ENCODE measurements around the gene CMKLR1.

The CMKLR1 gene

DNA sequence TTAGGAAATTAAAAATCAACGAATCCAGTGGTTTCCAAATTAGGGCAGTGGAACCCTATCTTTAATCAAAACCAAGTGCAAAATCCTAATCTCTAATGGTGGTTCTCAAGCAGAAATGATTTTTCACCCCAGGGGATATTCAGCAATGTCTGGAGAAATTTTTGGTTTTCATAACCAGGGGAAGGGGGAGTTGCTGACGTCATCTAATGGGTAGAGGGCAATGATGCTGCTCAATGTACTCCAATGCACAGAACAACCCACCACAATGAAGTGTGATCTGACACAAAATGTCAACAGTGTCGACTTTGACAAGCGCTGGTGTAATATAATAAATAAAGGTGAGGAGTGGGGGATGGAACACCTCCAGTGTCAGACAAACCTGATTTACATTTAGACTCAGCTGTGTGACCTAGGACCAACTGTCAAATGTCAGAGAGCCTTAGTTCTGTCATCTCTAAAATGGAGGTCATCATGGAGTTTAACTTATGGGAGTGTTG lies 81.5 kb downstream of the CMKLR1 start:
- no peak for DNase-seq

DNA sequence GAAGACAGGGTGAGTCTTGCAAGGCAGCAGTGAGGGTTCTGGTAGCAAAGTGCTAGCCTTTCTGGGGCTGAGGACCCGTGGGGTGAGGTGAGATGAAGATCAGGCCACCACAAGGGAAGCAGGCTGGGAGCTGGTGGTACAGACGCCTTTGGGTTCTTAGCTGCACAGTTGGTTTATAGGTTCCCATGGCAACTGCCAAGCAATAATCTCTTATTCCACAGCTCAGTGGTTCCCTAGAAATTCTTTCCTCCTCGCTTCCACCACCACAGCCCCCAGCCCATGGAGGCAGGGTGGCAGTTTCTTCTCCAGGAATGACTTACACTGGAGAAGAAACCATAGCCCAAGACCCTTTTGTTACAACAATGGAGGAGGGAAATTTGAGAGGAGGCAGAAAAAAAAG lies 82.1 kb downstream of the CMKLR1 start:
- DNase-seq, result no peak

DNA sequence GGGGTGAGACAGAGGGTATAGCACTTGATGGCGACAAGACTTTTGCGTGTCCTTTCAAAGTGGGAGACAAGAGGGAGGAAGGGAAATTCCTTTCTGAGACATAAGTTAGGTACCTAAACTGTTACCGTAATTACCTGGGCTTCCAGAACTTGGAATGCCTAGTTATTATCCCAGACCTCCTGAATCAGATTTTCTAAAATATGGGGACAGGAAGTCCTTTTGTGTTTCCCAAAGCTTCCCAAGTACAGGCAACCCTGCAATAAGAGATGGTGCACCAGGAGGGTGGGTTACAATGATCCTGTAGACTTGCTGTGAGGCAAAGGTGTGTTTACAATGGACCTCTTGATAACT lies 83.9 kb downstream of the CMKLR1 start:
- DNase-seq, result no peak

DNA sequence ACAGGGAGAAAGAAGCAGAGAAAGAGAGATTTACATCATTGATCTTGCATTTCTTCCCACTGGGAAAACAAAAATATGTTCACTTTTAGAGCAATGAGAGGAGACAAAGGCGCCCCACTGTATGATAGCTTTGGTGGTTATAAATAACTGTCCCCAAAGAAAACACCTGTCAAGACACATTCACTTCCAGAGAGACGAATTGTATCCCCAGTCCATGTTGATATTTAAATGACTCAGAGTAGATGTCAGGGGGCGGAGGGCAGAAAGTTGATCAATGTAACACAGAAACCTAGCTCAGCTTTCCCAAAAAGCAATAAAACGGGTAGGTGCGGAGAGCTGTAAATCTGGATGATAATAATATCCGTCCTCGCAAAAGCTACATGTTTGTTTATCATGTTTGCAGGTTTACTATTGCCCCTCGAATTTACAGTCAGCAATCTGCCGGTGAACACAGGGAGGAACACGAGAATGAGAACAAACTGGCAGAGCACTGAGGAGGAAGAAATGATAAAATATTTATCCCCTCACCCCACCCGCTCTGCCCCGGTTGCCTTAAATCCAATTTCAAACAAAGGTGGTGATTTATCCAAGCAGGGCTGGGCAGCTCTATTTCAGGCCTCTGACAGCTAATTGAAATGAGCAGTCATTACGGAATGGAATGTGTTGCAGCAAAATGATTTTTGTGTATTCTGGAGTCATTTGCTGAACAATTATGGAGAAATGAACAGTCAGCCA lies 84.4 kb downstream of the CMKLR1 start:
- DNase-seq, result no peak

DNA sequence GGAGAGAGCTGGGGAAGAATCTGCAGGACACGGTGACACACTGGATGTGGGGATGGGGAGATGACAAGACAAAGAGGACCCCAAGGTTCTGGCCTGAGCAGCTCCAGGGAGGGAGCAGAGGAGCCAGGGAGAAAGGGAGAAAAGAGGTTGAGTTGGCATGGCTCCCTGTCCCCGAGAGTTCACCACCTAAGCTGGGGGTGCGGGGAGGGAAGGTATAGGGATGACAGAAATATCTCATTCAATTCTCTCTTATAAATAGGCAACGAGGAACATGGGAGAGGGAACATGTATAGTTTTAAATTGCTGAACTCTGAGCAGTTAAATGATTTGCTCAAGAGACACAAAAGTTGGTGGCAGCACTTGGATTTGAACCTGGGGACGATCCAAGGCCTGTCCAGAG lies 85.1 kb downstream of the CMKLR1 start:
- no peak for DNase-seq

GRCh38 chr12:108253540-108253939 lies 85.6 kb downstream of the CMKLR1 start:
- DNase-seq, result no peak

DNA sequence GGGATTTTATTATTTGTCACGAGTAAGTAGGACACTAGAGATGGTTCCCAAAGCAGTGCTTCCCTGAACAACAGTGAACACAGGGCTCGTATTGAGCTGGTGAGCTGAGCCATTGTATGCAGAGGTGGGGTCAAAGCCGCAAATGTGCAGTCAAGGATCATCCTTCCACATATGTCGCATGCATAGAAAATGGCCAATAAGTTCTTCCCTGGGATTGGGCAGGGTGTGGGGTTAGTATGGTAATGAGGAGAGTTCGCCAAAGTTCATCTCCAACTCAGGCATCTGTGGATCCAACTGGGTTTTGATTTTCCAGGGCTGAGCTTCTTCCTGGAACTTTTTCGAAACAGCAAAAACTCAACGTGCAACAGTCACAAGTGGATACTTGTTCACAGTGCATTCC lies 86.6 kb downstream of the CMKLR1 start:
- DNase-seq, result no peak

GRCh38 chr12:108248011-108248410 lies 91.1 kb downstream of the CMKLR1 start:
- no peak for DNase-seq

GRCh38 chr12:108247130-108247529 lies 92.0 kb downstream of the CMKLR1 start:
- no peak for DNase-seq

GRCh38 chr12:108241986-108242703 lies 97.0 kb downstream of the CMKLR1 start:
- DNase-seq, result no peak

DNA sequence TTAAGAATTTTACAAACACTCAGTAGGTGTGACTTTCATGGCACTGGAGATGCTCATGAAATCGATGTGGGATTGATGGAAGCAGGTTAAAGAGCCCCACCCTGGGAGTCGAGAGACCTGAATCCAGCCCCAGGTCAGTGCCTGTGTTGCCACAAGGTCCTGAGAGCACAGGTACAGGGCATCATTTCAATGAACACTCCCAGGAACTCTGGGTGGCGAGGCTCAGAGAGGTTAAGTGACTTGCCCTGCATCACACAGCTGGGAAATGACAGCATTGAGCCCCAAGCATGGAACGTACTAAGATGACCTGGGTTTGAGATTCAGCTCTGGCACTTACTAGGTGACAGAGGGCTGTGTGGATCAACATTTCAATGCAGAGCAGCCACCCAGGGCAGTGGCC lies 98.2 kb downstream of the CMKLR1 start:
- DNase-seq, result no peak

DNA sequence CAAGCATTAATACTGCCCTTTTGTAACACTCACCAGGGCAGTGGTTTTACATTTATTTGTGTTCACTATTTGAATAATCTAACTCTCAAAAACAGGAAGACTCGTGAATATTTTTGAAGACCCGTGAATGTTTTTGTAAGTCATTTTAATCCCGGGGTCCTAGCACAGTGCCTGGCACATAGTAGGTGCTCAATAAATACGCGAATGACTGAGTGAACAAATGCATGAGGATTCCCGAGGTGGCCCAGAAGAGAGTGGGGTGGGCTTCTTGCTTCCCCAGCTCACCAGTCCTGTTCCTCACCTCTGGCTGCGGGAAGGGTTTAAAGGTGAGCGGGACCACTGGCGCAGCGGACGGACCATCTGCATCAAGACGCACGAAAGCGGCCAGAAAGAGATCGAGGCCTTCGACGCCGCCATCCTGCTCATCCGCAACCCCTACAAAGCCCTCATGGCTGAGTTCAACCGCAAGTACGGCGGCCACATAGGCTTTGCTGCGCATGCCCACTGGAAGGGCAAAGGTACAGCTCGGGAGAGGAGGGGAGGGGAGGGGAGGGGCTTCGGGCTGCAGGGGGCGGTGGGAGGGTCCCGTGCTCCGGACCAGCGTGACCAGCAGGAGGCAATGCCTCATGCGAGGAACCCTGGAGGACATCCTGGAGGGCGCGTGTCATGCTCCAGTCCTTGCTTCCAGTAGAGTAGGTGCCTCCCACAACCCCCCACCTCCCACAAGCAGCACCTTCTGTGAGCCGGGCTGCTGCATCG lies 98.9 kb downstream of the CMKLR1 start:
- DNase-seq, result no peak

DNA sequence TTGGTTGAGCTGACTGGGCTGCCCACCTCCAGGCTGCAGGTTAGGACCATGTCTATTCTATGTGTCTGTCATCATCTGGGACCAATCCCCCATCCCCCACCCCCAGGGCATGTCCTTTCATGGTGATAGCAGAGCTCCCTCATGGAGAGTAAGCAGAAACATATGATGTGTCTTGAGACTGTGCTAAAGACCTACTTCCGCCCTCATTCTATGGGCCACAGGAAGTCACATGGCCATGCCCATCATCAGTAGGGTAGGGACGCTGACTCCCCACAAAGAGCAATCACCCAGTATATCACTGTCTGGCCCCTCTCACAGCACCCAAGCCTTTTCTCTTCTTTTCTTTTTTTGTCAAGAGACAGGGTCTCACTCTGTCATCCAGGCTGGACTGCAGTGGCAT lies 99.7 kb downstream of the CMKLR1 start:
- no peak for DNase-seq

DNA sequence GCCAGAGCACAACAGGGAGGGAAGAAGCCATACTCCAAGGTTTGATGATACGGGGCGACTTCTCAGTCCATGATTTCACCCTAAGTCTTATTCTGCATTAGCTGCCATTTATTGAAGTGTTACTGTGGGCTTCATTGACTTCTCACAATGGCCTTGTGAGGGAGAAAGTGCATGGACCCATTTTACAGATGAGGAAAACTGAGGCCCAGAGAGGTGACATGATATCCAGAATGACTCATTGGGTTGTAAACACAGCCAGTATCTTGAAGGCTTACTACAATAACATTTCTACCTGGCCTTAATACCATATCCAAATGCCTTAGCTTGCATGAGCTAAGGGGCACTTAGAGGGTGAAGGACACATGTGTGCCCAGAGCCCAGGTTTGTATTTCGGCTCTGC lies 100.6 kb downstream of the CMKLR1 start:
- DNase-seq, result no peak
